Posterior vena cava (tissue), 2 donors: ENCODE measurements around the gene DISP3. TPM values are rescaled to one million over a fixed set of nuclear protein-coding genes. Genes with fewer than 3 reads are reported as not detected.
A peak's percentile ranks its signal among the peaks of the same experiment; 100 is the strongest.

Source experiments
- DNase-seq: peaks from one replicate; pipeline ENCODE4 v3.0.0-alpha.2; 2020; ENCODE audit warnings: low spot score
- intact Hi-C, 2 donors: fragments of 100-400 bp; cut with DNase I; formaldehyde crosslinking; loops; one replicate each; pipeline versions ENCODE4 v1.14.1 to v1.14.2; 2022 to 2023
- total RNA-seq, 2 donors: library from RNA; stranded (reverse); fragmentation: NEBNext Ultra II Directional; extraction: Animal tissue kit (Norgen Biotek cat#: 25700); gene quantifications; one replicate each; pipeline ENCODE4 v1.2.1, GENCODE V29; 2021
- donor health status: DM: yes; HTN: yes; CAD: no.
- donor health status: DM: yes; HTN: yes; CAD: no.

DISP3 gene
- total RNA-seq, 2 donors from 2014 or later, result not detected

- peak; percentile 69 for DNase-seq
- intact Hi-C loops, result no loop called here
Measured at GRCh38 chr1:11523746-11524464, 45.0 kb downstream of the DISP3 start.

GRCh38 chr1:11524465-11525150, 45.7 kb downstream of the DISP3 start:
- peak; percentile 56 for DNase-seq
- intact Hi-C loops, result no loop called here

GRCh38 chr1:11525151-11525505, 46.2 kb downstream of the DISP3 start:
- intact Hi-C loops, result no loop called here
- DNase-seq, result peak; percentile 35

GRCh38 chr1:11525516-11525915, 46.6 kb downstream of the DISP3 start:
- peak; percentile 64 for DNase-seq
- intact Hi-C loops, result no loop called here

- intact Hi-C loops, result no loop called here
- DNase-seq, result peak; percentile 36
Measured at GRCh38 chr1:11526071-11526895, 47.3 kb downstream of the DISP3 start.

GRCh38 chr1:11527541-11528452, 48.8 kb downstream of the DISP3 start:
- no peak for DNase-seq
- intact Hi-C loops, result no loop called here

- DNase-seq, result no peak
- intact Hi-C loops, result no loop called here
Measured at GRCh38 chr1:11528611-11529261, 49.8 kb downstream of the DISP3 start.

- intact Hi-C loops, result no loop called here
- DNase-seq, result no peak
Measured at GRCh38 chr1:11529330-11529729, 50.4 kb downstream of the DISP3 start.

GRCh38 chr1:11529763-11530730, 51.1 kb downstream of the DISP3 start:
- intact Hi-C loops, result no loop called here
- DNase-seq, result no peak

GRCh38 chr1:11530731-11531311, 51.9 kb downstream of the DISP3 start:
- intact Hi-C loops, result no loop called here
- no peak for DNase-seq

- intact Hi-C loops, result no loop called here
- DNase-seq, result no peak
Measured at GRCh38 chr1:11531314-11531870, 52.4 kb downstream of the DISP3 start.

- no peak for DNase-seq
- intact Hi-C loops, result no loop called here
Measured at GRCh38 chr1:11531943-11532342, 53.0 kb downstream of the DISP3 start.

GRCh38 chr1:11533790-11534787, 55.1 kb downstream of the DISP3 start:
- DNase-seq, result peak; percentile 20
- intact Hi-C loops, result no loop called here

- intact Hi-C loops, result no loop called here
- DNase-seq, result no peak
Measured at GRCh38 chr1:11534846-11535245, 55.9 kb downstream of the DISP3 start.

GRCh38 chr1:11535316-11535715, 56.4 kb downstream of the DISP3 start:
- peak; percentile 73 for DNase-seq
- intact Hi-C loops, result no loop called here
